Heart left ventricle (tissue), 16 donors: ENCODE data around the gene OR52D1. TPM values are rescaled to one million over a fixed set of nuclear protein-coding genes. Genes with fewer than 3 reads are reported as not detected.

Experiments used
- ATAC-seq, 4 donors: fragments of 200-7000 bp; cut with Tn5 transposase; one replicate each; pipeline ENCODE4 v1.9.1; 2020 to 2022; ENCODE audit warnings: moderate library complexity in 4 of 4, mild to moderate bottlenecking in 3 of 4, moderate number of reproducible peaks in 1 of 4
- DNase-seq, 5 donors: peaks; one replicate each; pipeline ENCODE4 v3.0.0-alpha.2; 2020
- H3K27ac ChIP-seq, 12 donors: fragments of 200-600 bp; sonication (generic) in 4 of 12; one replicate each; pipeline versions ENCODE4 v1.5.0 to v1.8.0; 2016 to 2022; ENCODE audit warnings: mild to moderate bottlenecking in 2 of 12
- H3K27me3 ChIP-seq, 9 donors: fragments of 200-600 bp; sonication (generic) in 2 of 9; one replicate each; pipeline versions ENCODE4 v1.5.1 to v1.8.0; 2016 to 2022; ENCODE audit warnings: mild to moderate bottlenecking in 3 of 9
- H3K36me3 ChIP-seq, 9 donors: fragments of 200-600 bp; sonication (generic) in 2 of 9; one replicate each; pipeline versions ENCODE4 v1.5.0 to v1.8.0; 2018 to 2022; ENCODE audit warnings: mild to moderate bottlenecking in 2 of 9
- H3K4me1 ChIP-seq, 12 donors: fragments of 200-600 bp; sonication (generic) in 4 of 12; one replicate each; pipeline versions ENCODE4 v1.5.0 to v1.8.0; 2016 to 2022; ENCODE audit warnings: mild to moderate bottlenecking in 3 of 12
- H3K4me3 ChIP-seq, 12 donors: fragments of 200-600 bp; sonication (generic) in 4 of 12; one replicate each; pipeline versions ENCODE4 v1.5.0 to v1.8.0; 2017 to 2022; ENCODE audit warnings: mild to moderate bottlenecking in 9 of 12, moderate library complexity in 4 of 12
- H3K9me3 ChIP-seq, 12 donors: fragments of 200-600 bp; sonication (generic) in 4 of 12; one replicate each; pipeline versions ENCODE4 v1.5.0 to v1.8.0; 2016 to 2022; ENCODE audit warnings: mild to moderate bottlenecking in 1 of 12
- POLR2A ChIP-seq, 2 donors: fragments of 450-650 bp; IDR thresholded peaks; one replicate each; pipeline ENCODE4 v1.6.1; 2017; ENCODE audit warnings: antibody characterized with exemption in 2 of 2, mild to moderate bottlenecking in 2 of 2, moderate library complexity in 2 of 2
- WGBS, 4 donors: extraction: QIAGEN DNeasy Blood & Tissue Kit in 2 of 4; methylation state at CpG; one replicate each; pipeline versions ENCODE4 v1.1.5 to v1.1.7; 2013 to 2018; 5-methylcytosine and 5-hydroxymethylcytosine counted together
- intact Hi-C, 10 donors: fragments of 100-400 bp; cut with DNase I; formaldehyde crosslinking; loops; one replicate each; pipeline versions ENCODE4 v1.11.1 to v1.14.2; 2022
- polyA plus RNA-seq, 2 donors: library from polyadenylated mRNA; stranded (reverse); fragments of 200-250 nt; gene quantifications; one replicate each; pipeline ENCODE4 v1.2.3, GENCODE V29; 2013
- total RNA-seq, 9 donors: library from RNA; depleted of rRNA in 2 of 9; stranded (reverse); fragments of >200 nt in 2 of 9; fragmentation: NEBNext Ultra II Directional in 3 of 9; extraction: Animal tissue kit (Norgen Biotek cat#: 25700) in 3 of 9; gene quantifications; one replicate each; pipeline versions ENCODE4 v1.1.0 to v1.2.4, GENCODE V29; 2016 to 2023
- TF ChIP-seq, protein P1 (sequence below), 12 donors: fragments of 200-600 bp; sonication (generic) in 4 of 12; IDR thresholded peaks; one replicate each; pipeline versions ENCODE4 v1.5.0 to v1.8.0; 2018 to 2022; ENCODE audit warnings: antibody characterized with exemption in 12 of 12, mild to moderate bottlenecking in 5 of 12
- donor health status: ischemic (EF 13 %, LVEDD 7.1; RV severe dilation, severe dysfunction).
- donor health status: healthy with polysubstance abuse.
- donor health status: DM: no; HTN: yes; CAD: no.
- donor health status: DM: no; HTN: no; CAD: no.
- donor health status: ischemic (EF 25% LVEDD 6.9; RV normal size, moderate dysfunction).
- donor health status: ischemic (EF 25% LVEDD 5.7; RV mildly dilated, moderate dysfunction).
- donor health status: healthy.
- donor health status: DM: yes; HTN: yes; CAD: no.
- donor health status: ischemic (EF 35%, LVEDD 5.7; RV mildly dilated, moderate dysfunction).
- donor health status: nonischemic (EF 11% LVEDD 7.7; RV severe dilation, severe dysfunction).
- donor health status: DM: yes; HTN: yes; CAD: no.
- donor health status: PGD.
- donor health status: ischemic (EF 29% LVEDD 5.4; RV normal size, mild dysfunction).
- donor health status: nonischemic (EF 23%, LVEDD 6.1; RV moderate dilation, normal function).

Gene OR52D1
- total and polyA plus RNA-seq, 11 donors = not detected

DNA sequence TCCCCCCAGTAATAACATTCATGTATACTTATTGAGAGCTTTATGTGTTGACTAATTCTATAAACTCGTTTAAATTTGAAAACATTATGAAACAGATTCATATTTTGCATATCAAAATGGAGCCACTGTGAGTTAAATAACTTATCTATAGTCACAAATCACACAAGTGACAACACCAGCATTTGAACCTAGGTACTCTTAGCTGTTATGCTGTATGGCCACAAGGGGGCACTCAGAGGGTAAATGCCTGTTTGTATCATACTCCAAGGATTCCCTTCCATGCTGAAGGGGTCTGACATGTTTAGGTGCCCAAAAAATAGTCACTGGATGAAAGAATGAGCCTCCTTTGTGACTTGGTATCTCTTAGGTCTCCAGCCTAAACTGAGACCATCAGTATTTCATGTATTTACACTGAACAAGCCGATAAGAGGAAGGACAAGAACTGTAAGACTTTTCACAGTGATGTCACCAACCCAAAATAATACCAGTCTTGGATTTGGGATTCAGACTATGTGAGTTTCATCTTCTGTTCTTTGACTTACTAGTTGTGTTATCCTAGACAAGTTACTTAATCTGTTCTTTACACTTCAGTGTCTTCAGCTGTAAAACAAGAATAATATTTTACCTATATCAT lies 12.2 kb upstream of the OR52D1 start:
- ATAC-seq (peak in 1 of 4 donors; percentile 66), DNase-seq (peak in 3 of 5 donors; percentile 29 to 39 (median 37))
- Histone ChIP-seq H3K4me3 (no peak overlapping the region), H3K27me3 (peaks cover 0 to 6% (median 0%) of the 10 kb centered on the region in 9 donors), H3K4me1 (no peaks in the 10 kb centered on the region), H3K36me3 (no peaks in the 10 kb centered on the region), H3K27ac (no peak overlapping the region), H3K9me3 (no peaks in the 10 kb centered on the region)
- TF ChIP-seq POLR2A (IDR thresholded peaks at IDR 0.05) = no peak
- TF ChIP-seq, protein P1, sequence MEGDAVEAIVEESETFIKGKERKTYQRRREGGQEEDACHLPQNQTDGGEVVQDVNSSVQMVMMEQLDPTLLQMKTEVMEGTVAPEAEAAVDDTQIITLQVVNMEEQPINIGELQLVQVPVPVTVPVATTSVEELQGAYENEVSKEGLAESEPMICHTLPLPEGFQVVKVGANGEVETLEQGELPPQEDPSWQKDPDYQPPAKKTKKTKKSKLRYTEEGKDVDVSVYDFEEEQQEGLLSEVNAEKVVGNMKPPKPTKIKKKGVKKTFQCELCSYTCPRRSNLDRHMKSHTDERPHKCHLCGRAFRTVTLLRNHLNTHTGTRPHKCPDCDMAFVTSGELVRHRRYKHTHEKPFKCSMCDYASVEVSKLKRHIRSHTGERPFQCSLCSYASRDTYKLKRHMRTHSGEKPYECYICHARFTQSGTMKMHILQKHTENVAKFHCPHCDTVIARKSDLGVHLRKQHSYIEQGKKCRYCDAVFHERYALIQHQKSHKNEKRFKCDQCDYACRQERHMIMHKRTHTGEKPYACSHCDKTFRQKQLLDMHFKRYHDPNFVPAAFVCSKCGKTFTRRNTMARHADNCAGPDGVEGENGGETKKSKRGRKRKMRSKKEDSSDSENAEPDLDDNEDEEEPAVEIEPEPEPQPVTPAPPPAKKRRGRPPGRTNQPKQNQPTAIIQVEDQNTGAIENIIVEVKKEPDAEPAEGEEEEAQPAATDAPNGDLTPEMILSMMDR (IDR thresholded peaks at IDR 0.05) = peak; percentile 68 to 89 (median 80)
- 29 to 38% (median 35%) methylated on average over 2 of the region's 2 CpGs for WGBS, 4 donors
- intact Hi-C loops = loop anchor here in 9 of 10 donors (1.0 to 10.0 kb wide), 5 partner anchors 76 to 332 kb away; partner anchors contain the start of gene OR52N2 (in 8 of the 9)

DNA sequence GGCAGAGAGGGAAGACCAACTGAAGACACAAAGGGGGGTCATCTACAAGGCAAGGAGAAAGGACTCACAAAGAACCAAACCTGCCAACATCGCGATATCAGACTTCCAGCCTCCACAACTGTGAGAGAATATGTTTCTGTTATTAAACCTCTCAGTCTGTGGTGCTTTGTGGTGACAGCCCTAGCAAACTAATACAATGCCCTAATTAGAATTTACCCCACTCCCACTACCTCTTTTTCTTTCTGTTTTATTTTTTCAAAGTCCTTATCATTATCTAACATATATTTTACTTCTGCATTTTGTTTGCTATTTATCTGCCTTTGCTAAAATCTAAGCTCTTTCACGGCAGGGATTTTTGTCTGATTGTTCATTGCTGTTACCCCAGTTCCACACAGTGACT lies 2.5 kb upstream of the OR52D1 start:
- ATAC-seq = no peak
- intact Hi-C loops = no loop called here
- Histone ChIP-seq H3K36me3 (no peaks in the 10 kb centered on the region), H3K9me3 (no peaks in the 10 kb centered on the region), H3K27ac (no peak overlapping the region), H3K4me1 (no peaks in the 10 kb centered on the region), H3K4me3 (no peak overlapping the region), H3K27me3 (no peaks in the 10 kb centered on the region)
- DNase-seq = no peak
- WGBS, 4 donors = 84 to 93% (median 89%) methylated on average over 3 of the region's 3 CpGs
- TF ChIP-seq, protein P1 (IDR thresholded peaks at IDR 0.05) = no peak
- no peak for TF ChIP-seq POLR2A (IDR thresholded peaks at IDR 0.05)

DNA sequence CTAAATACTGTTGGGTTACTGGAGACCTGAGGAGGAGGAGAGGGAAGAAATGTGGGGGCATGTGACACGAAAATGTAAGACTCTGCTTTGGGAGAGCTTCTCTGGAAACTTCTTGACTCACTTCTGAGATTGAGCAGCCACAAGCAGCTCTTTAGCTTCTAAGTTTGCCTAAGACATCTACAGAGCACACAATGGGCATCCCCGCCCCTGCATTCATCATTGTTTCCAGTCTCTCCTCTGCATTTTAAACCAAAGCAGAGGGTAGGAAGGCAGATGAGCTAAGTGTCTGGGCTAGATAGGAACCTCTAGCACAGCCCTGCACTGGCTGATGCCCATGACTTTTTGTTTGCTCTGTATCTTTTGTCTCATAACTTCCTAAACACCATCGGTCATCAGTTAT lies 2.1 kb upstream of the OR52D1 start:
- ATAC-seq (no peak), DNase-seq (no peak)
- Histone ChIP-seq H3K9me3 (no peaks in the 10 kb centered on the region), H3K4me3 (no peak overlapping the region), H3K27ac (no peak overlapping the region), H3K36me3 (no peaks in the 10 kb centered on the region), H3K27me3 (no peaks in the 10 kb centered on the region), H3K4me1 (no peaks in the 10 kb centered on the region)
- 65 to 74% (median 69%) methylated on average over 3 of the region's 3 CpGs for WGBS, 4 donors
- intact Hi-C loops = no loop called here
- no peak for TF ChIP-seq POLR2A (IDR thresholded peaks at IDR 0.05)
- TF ChIP-seq, protein P1 (IDR thresholded peaks at IDR 0.05) = no peak

DNA sequence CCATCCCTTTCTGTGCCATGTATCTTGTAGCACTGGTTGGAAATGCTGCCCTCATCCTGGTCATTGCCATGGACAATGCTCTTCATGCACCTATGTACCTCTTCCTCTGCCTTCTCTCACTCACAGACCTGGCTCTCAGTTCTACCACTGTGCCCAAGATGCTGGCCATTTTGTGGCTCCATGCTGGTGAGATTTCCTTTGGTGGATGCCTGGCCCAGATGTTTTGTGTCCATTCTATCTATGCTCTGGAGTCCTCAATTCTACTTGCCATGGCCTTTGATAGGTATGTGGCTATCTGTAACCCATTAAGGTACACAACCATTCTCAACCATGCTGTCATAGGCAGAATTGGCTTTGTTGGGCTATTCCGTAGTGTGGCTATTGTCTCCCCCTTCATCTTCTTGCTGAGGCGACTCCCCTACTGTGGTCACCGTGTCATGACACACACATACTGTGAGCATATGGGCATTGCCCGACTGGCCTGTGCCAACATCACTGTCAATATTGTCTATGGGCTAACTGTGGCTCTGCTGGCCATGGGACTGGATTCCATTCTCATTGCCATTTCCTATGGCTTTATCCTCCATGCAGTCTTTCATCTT lies 414 bp downstream of the OR52D1 start:
- no peaks in the 10 kb centered on the region for H3K27me3 ChIP-seq
- WGBS, 4 donors = 88 to 100% (median 95%) methylated on average over 4 of the region's 4 CpGs
- H3K27ac ChIP-seq = no peak overlapping the region
- DNase-seq = no peak
- no peaks in the 10 kb centered on the region for H3K36me3 ChIP-seq
- no peaks in the 10 kb centered on the region for H3K9me3 ChIP-seq
- TF ChIP-seq, protein P1 (IDR thresholded peaks at IDR 0.05) = no peak
- no peak for TF ChIP-seq POLR2A (IDR thresholded peaks at IDR 0.05)
- ATAC-seq = no peak
- intact Hi-C loops = no loop called here
- no peak overlapping the region for H3K4me3 ChIP-seq
- no peaks in the 10 kb centered on the region for H3K4me1 ChIP-seq
